Sigmoid colon (tissue), 7 donors: Measurements from ENCODE around the gene NFRKB. TPM values are rescaled to one million over a fixed set of nuclear protein-coding genes. Genes with fewer than 3 reads are reported as not detected.

ENCODE experiments used
- DNase-seq: peaks from one replicate; pipeline ENCODE4 v3.0.0-alpha.2; 2019
- H3K27ac ChIP-seq, 4 donors: fragments of 200-600 bp; sonication (generic); one replicate each; pipeline ENCODE4 v1.5.1; 2016 to 2019; ENCODE audit warnings: mild to moderate bottlenecking in 1 of 4
- H3K27me3 ChIP-seq, 3 donors: fragments of 200-600 bp; sonication (generic); one replicate each; pipeline ENCODE4 v1.5.1; 2019; ENCODE audit warnings: mild to moderate bottlenecking in 1 of 3
- H3K36me3 ChIP-seq, 4 donors: fragments of 200-600 bp; sonication (generic); one replicate each; pipeline ENCODE4 v1.5.1; 2016 to 2019
- H3K4me1 ChIP-seq, 4 donors: fragments of 200-600 bp; sonication (generic); one replicate each; pipeline ENCODE4 v1.5.1; 2017 to 2019
- H3K4me3 ChIP-seq, 4 donors: fragments of 200-600 bp; sonication (generic); one replicate each; pipeline ENCODE4 v1.5.1; 2017 to 2019; ENCODE audit warnings: mild to moderate bottlenecking in 2 of 4, moderate library complexity in 1 of 4
- H3K9me3 ChIP-seq, 4 donors: fragments of 200-600 bp in 3 of 4; sonication (generic) in 3 of 4; one replicate each; pipeline versions ENCODE4 v1.5.1 to v1.6.1; 2013 to 2019
- EP300 ChIP-seq, 4 donors: sonication (generic); formaldehyde crosslinking; IDR thresholded peaks; one replicate each; pipeline ENCODE4 v1.6.1; 2017; ENCODE audit warnings: antibody characterized with exemption in 4 of 4
- POLR2A ChIP-seq, 2 donors: fragments of 450-650 bp; IDR thresholded peaks; one replicate each; pipeline ENCODE4 v1.6.1; 2016; ENCODE audit warnings: antibody characterized with exemption in 2 of 2, mild to moderate bottlenecking in 2 of 2, moderate library complexity in 2 of 2
- POLR2AphosphoS5 ChIP-seq, 4 donors: sonication (generic); formaldehyde crosslinking; IDR thresholded peaks; one replicate each; pipeline ENCODE4 v1.6.1; 2017; ENCODE audit warnings: antibody characterized with exemption in 4 of 4
- WGBS, 2 donors: extraction: QIAGEN DNeasy Blood & Tissue Kit; methylation state at CpG; one replicate each; pipeline ENCODE4 v1.1.7; 2013; 5-methylcytosine and 5-hydroxymethylcytosine counted together
- intact Hi-C: fragments of 100-400 bp; cut with DNase I; formaldehyde crosslinking; loops from one replicate; pipeline ENCODE4 v1.15.1; 2023
- polyA plus RNA-seq, 3 donors: library from polyadenylated mRNA; stranded (reverse); fragments of 200-250 nt; gene quantifications; one replicate each; pipeline ENCODE4 v1.2.3, GENCODE V29; 2013
- total RNA-seq, 4 donors: library from RNA; depleted of rRNA; stranded (reverse); fragments of >200 nt; gene quantifications; one replicate each; pipeline ENCODE4 v1.1.0, GENCODE V29; 2016
- TF ChIP-seq, protein P1 (sequence below), 4 experiments: fragments of 450-650 bp in 3 of 4; fragments of 200-600 bp in 1 of 4; IDR thresholded peaks; one replicate each; pipeline ENCODE4 v1.5.1; 2016 to 2019; ENCODE audit warnings: antibody characterized with exemption in 4 of 4, mild to moderate bottlenecking in 3 of 4, moderate library complexity in 2 of 4
- donor health status: healthy with polysubstance abuse.
- donor health status: Bipolar disorder and iron deficiency.
- donor health status: healthy.

Gene NFRKB
- total RNA-seq (10 to 100 TPM; 20.7 to 24.7 (median 22.6) TPM), polyA plus RNA-seq (10 to 100 TPM in 1 of 3 donors, 1 to 10 TPM in 2; 3.5 to 12.2 (median 3.6) TPM)

- Histone ChIP-seq H3K27ac (peak within 1 kb of the TSS; percentile 78 to 87 (median 84)), H3K9me3 (no peaks in the 10 kb centered on the region), H3K4me3 (peak within 1 kb of the TSS; percentile 79 to 95 (median 91)), H3K4me1 (peaks cover 0 to 21% (median 16%) of the 10 kb centered on the region in 4 donors), H3K27me3 (no peaks in the 10 kb centered on the region), H3K36me3 (peaks cover 0 to 38% (median 4%) of the 10 kb centered on the region in 4 donors)
- intact Hi-C loops = loop anchor here (10.0 kb wide), 1 partner anchor 109 kb away; the partner anchor contains the start of gene PRDM10
- DNase-seq = peak; percentile 90
- no peak for TF ChIP-seq EP300 (IDR thresholded peaks at IDR 0.05)
- peak; percentile 59 to 92 (median 79) for TF ChIP-seq POLR2AphosphoS5 (IDR thresholded peaks at IDR 0.05)
- TF ChIP-seq POLR2A (IDR thresholded peaks at IDR 0.05) = peak in 1 of 2 donors; percentile 49
- WGBS, 2 donors = 1 to 2% methylated on average over 77 of the region's 77 CpGs
Observed at GRCh38 chr11:129895126-129896041, at the start of gene NFRKB. TSS of gene NFRKB (minus strand) at chr11:129895578. CDS start at chr11:129892849, 2,729 bp downstream.

GRCh38 chr11:129944696-129945095 lies 49.3 kb upstream of the NFRKB start:
- 98% methylated on average over 18 of the region's 18 CpGs for WGBS, 2 donors
- TF ChIP-seq POLR2A (IDR thresholded peaks at IDR 0.05) = no peak
- TF ChIP-seq EP300 (IDR thresholded peaks at IDR 0.05) = no peak
- no peak for TF ChIP-seq POLR2AphosphoS5 (IDR thresholded peaks at IDR 0.05)
- TF ChIP-seq, protein P1, sequence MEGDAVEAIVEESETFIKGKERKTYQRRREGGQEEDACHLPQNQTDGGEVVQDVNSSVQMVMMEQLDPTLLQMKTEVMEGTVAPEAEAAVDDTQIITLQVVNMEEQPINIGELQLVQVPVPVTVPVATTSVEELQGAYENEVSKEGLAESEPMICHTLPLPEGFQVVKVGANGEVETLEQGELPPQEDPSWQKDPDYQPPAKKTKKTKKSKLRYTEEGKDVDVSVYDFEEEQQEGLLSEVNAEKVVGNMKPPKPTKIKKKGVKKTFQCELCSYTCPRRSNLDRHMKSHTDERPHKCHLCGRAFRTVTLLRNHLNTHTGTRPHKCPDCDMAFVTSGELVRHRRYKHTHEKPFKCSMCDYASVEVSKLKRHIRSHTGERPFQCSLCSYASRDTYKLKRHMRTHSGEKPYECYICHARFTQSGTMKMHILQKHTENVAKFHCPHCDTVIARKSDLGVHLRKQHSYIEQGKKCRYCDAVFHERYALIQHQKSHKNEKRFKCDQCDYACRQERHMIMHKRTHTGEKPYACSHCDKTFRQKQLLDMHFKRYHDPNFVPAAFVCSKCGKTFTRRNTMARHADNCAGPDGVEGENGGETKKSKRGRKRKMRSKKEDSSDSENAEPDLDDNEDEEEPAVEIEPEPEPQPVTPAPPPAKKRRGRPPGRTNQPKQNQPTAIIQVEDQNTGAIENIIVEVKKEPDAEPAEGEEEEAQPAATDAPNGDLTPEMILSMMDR (IDR thresholded peaks at IDR 0.05) = no peak
- no peak for DNase-seq
- Histone ChIP-seq H3K9me3 (no peaks in the 10 kb centered on the region), H3K36me3 (peaks cover 0 to 38% (median 10%) of the 10 kb centered on the region in 4 donors), H3K4me1 (no peaks in the 10 kb centered on the region), H3K4me3 (no peak overlapping the region), H3K27me3 (no peaks in the 10 kb centered on the region), H3K27ac (no peak overlapping the region)
- intact Hi-C loops = no loop called here

- Histone ChIP-seq H3K4me3 (no peak overlapping the region), H3K4me1 (no peaks in the 10 kb centered on the region), H3K36me3 (peaks cover 0 to 38% (median 10%) of the 10 kb centered on the region in 4 donors), H3K9me3 (no peaks in the 10 kb centered on the region), H3K27me3 (no peaks in the 10 kb centered on the region), H3K27ac (no peak overlapping the region)
- no peak for TF ChIP-seq POLR2A (IDR thresholded peaks at IDR 0.05)
- no peak for TF ChIP-seq EP300 (IDR thresholded peaks at IDR 0.05)
- TF ChIP-seq POLR2AphosphoS5 (IDR thresholded peaks at IDR 0.05) = no peak
- TF ChIP-seq, protein P1 (IDR thresholded peaks at IDR 0.05) = no peak
- intact Hi-C loops = no loop called here
- no peak for DNase-seq
Observed at GRCh38 chr11:129943036-129943435, 47.7 kb upstream of the NFRKB start.

- DNase-seq = no peak
- no peak overlapping the region for H3K4me3 ChIP-seq
- no peaks in the 10 kb centered on the region for H3K9me3 ChIP-seq
- TF ChIP-seq POLR2A (IDR thresholded peaks at IDR 0.05) = no peak
- TF ChIP-seq, protein P1 (IDR thresholded peaks at IDR 0.05) = no peak
- TF ChIP-seq EP300 (IDR thresholded peaks at IDR 0.05) = no peak
- TF ChIP-seq POLR2AphosphoS5 (IDR thresholded peaks at IDR 0.05) = no peak
- no peak overlapping the region for H3K27ac ChIP-seq
- H3K27me3 ChIP-seq = no peaks in the 10 kb centered on the region
- intact Hi-C loops = no loop called here
- peaks cover 0 to 28% (median 0%) of the 10 kb centered on the region in 4 donors for H3K36me3 ChIP-seq
- H3K4me1 ChIP-seq = no peaks in the 10 kb centered on the region
- WGBS, 2 donors = 89 to 95% methylated on average over 4 of the region's 4 CpGs
Observed at GRCh38 chr11:129939510-129939909, 44.1 kb upstream of the NFRKB start.

- 86 to 93% methylated on average over 5 of the region's 5 CpGs for WGBS, 2 donors
- intact Hi-C loops = no loop called here
- TF ChIP-seq POLR2AphosphoS5 (IDR thresholded peaks at IDR 0.05) (no peak), EP300 (IDR thresholded peaks at IDR 0.05) (no peak), POLR2A (IDR thresholded peaks at IDR 0.05) (no peak)
- TF ChIP-seq, protein P1 (IDR thresholded peaks at IDR 0.05) = no peak
- Histone ChIP-seq H3K27ac (no peak overlapping the region), H3K4me3 (no peak overlapping the region), H3K9me3 (no peaks in the 10 kb centered on the region), H3K4me1 (no peaks in the 10 kb centered on the region), H3K36me3 (peaks cover 0 to 30% (median 0%) of the 10 kb centered on the region in 4 donors), H3K27me3 (no peaks in the 10 kb centered on the region)
- DNase-seq = no peak
Observed at GRCh38 chr11:129938764-129939163, 43.4 kb upstream of the NFRKB start.
